ENCODE results near the gene LSR. TPM values are rescaled to one million over a fixed set of nuclear protein-coding genes. Genes with fewer than 3 reads are reported as not detected.

LSR gene
- total RNA-seq, 1 experiment from 2014 or later = 211 TPM

GRCh38 chr19:35288331-35288730 is 39.5 kb downstream of the LSR start:
- intact Hi-C loops (cut with micrococcal nuclease) = no loop called here
- H3K79me2 ChIP-seq (ENCODE audit: insufficient read depth, low read length) = no peaks in the 10 kb centered on the region
- ChIA-PET POLR2A (interaction anchor here (1.5 kb wide), 1 partner anchor 31 kb away, joined by 3 read pairs; no protein-coding TSS in a partner anchor), CTCF (no interaction called here), RAD21 (ENCODE audit: low non-redundant PET in 1 of 2, low total read pairs in 2 of 2, uncharacterized antibody in 2 of 2, unreplicated experiment in 2 of 2) (no interaction called here)
- DNase-seq (ENCODE audit: low read depth, low spot score) (no peak), ATAC-seq (no peak)
- H3K27me3 ChIP-seq (ENCODE audit: insufficient read depth, low read length) = no peaks in the 10 kb centered on the region
- no peak overlapping the region for H3K4me3 ChIP-seq (replicated peaks in 1 of 2; ENCODE audit: low read depth in 1 of 2, low read length in 2 of 2)
- peaks cover 0 to 13% of the 10 kb centered on the region in 2 experiments; a peak in 1 of 4 replicates for H3K4me1 ChIP-seq (ENCODE audit: control insufficient read depth in 1 of 2, insufficient read depth in 2 of 2, low read length in 2 of 2)
- H3K36me3 ChIP-seq (ENCODE audit: control insufficient read depth in 1 of 2, insufficient read depth in 2 of 2, low read length in 2 of 2) = no peaks in the 10 kb centered on the region
- H3K27ac ChIP-seq (ENCODE audit: low read depth, low read length) = no peak overlapping the region
- TF ChIP-seq EZH2 (IDR thresholded peaks at IDR 0.05) (no peak), POLR2AphosphoS5 (IDR thresholded peaks at IDR 0.05; ENCODE audit: low read depth, low read length) (no peak), SIN3A (IDR thresholded peaks at IDR 0.05; ENCODE audit: low read depth) (no peak), EZH2phosphoT487 (IDR thresholded peaks at IDR 0.05; ENCODE audit: borderline replicate concordance) (no peak), EGR1 (IDR thresholded peaks at IDR 0.05; ENCODE audit: low read depth) (no peak), REST (IDR thresholded peaks at IDR 0.05; ENCODE audit: low read depth) (no peak), RAD21 (IDR thresholded peaks at IDR 0.05; ENCODE audit: low read depth) (no peak), SRF (IDR thresholded peaks at IDR 0.05; ENCODE audit: low read depth) (no peak), TCF7L2 (IDR thresholded peaks at IDR 0.05; ENCODE audit: borderline replicate concordance, extremely low read depth, insufficient read depth, insufficient read length) (no peak), POLR2A (IDR thresholded peaks at IDR 0.05; ENCODE audit: borderline replicate concordance, extremely low read depth, insufficient read depth, insufficient read length) (no peak), CEBPB (IDR thresholded peaks at IDR 0.05; ENCODE audit: low read depth) (no peak), FOSL1 (IDR thresholded peaks at IDR 0.05; ENCODE audit: low read depth) (no peak), ZBTB33 (IDR thresholded peaks at IDR 0.05; ENCODE audit: extremely low read depth, insufficient replicate concordance, low read length) (no peak), ZNF274 (IDR thresholded peaks at IDR 0.05; ENCODE audit: low read depth, low read length) (no peak)
- TF ChIP-seq, protein P1, sequence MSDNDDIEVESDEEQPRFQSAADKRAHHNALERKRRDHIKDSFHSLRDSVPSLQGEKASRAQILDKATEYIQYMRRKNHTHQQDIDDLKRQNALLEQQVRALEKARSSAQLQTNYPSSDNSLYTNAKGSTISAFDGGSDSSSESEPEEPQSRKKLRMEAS (IDR thresholded peaks at IDR 0.05) = no peak
- TF ChIP-seq, protein P2, sequence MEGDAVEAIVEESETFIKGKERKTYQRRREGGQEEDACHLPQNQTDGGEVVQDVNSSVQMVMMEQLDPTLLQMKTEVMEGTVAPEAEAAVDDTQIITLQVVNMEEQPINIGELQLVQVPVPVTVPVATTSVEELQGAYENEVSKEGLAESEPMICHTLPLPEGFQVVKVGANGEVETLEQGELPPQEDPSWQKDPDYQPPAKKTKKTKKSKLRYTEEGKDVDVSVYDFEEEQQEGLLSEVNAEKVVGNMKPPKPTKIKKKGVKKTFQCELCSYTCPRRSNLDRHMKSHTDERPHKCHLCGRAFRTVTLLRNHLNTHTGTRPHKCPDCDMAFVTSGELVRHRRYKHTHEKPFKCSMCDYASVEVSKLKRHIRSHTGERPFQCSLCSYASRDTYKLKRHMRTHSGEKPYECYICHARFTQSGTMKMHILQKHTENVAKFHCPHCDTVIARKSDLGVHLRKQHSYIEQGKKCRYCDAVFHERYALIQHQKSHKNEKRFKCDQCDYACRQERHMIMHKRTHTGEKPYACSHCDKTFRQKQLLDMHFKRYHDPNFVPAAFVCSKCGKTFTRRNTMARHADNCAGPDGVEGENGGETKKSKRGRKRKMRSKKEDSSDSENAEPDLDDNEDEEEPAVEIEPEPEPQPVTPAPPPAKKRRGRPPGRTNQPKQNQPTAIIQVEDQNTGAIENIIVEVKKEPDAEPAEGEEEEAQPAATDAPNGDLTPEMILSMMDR (IDR thresholded peaks at IDR 0.05 in 2 of 3, conservative IDR thresholded peaks at IDR 0.05 in 1 of 3; ENCODE audit: borderline replicate concordance in 1 of 3, insufficient read depth in 1 of 3, low read depth in 2 of 3, low read length in 2 of 3) = no peak
- no peak overlapping the region for H2AFZ ChIP-seq (ENCODE audit: low read depth, low read length, poor library complexity, severe bottlenecking)
- H4K20me1 ChIP-seq (ENCODE audit: insufficient read depth) = no peaks in the 10 kb centered on the region
- no peak overlapping the region for H3K4me2 ChIP-seq (ENCODE audit: low read length)
- H3K9me3 ChIP-seq (ENCODE audit: control insufficient read depth in 1 of 2, insufficient read depth in 1 of 2, low read depth in 1 of 2, low read length in 2 of 2) = no peaks in the 10 kb centered on the region
- BruUV-seq (replicated peaks) = no TSS peak
- no peak overlapping the region for H3K9ac ChIP-seq (ENCODE audit: low read length)
- H3K9me2 ChIP-seq (ENCODE audit: insufficient read depth) = no peaks in the 10 kb centered on the region
